Inferior parietal cortex (tissue), 1 donor: ENCODE measurements around the gene HGD.
"Not testable (repeated sequence)": the region's sequence is repeated elsewhere in the genome, so short reads cannot be mapped to it uniquely, and the experiment has no call there.

Source experiments
- DNase-seq: peaks from one replicate; pipeline ENCODE4 v3.0.0-alpha.2; 2016; ENCODE audit errors: extremely low spot score

HGD gene

GRCh38 chr3:120680193-120680894 lies 1.7 kb downstream of the HGD start:
- no peak for DNase-seq

- DNase-seq: no peak
Measured at GRCh38 chr3:120678984-120679383, 3.1 kb downstream of the HGD start.

GRCh38 chr3:120678331-120678947 lies 3.6 kb downstream of the HGD start:
- peak; percentile 73 for DNase-seq

GRCh38 chr3:120677193-120677592 lies 4.8 kb downstream of the HGD start:
- DNase-seq: not testable (repeated sequence)

- no peak for DNase-seq
Measured at GRCh38 chr3:120673116-120673515, 8.9 kb downstream of the HGD start.

- DNase-seq: no peak
Measured at GRCh38 chr3:120670576-120670975, 11.5 kb downstream of the HGD start.

- no peak for DNase-seq
Measured at GRCh38 chr3:120664926-120665325, 17.1 kb downstream of the HGD start.

GRCh38 chr3:120661945-120662344 lies 20.1 kb downstream of the HGD start:
- DNase-seq: no peak

GRCh38 chr3:120661106-120661905 lies 20.7 kb downstream of the HGD start:
- DNase-seq: no peak

- no peak for DNase-seq
Measured at GRCh38 chr3:120659834-120660233, 22.2 kb downstream of the HGD start.

- no peak for DNase-seq
Measured at GRCh38 chr3:120659285-120659684, 22.8 kb downstream of the HGD start.

- no peak for DNase-seq
Measured at GRCh38 chr3:120652896-120653545, 29.0 kb downstream of the HGD start.

- DNase-seq: no peak
Measured at GRCh38 chr3:120652281-120652680, 29.8 kb downstream of the HGD start.

- no peak for DNase-seq
Measured at GRCh38 chr3:120650311-120650710, 31.7 kb downstream of the HGD start.

- DNase-seq: no peak
Measured at GRCh38 chr3:120649830-120650233, 32.2 kb downstream of the HGD start.

GRCh38 chr3:120648290-120648689 lies 33.7 kb downstream of the HGD start:
- DNase-seq: no peak

- DNase-seq: peak; percentile 68
Measured at GRCh38 chr3:120646771-120647432, 35.1 kb downstream of the HGD start.

- peak; percentile 45 for DNase-seq
Measured at GRCh38 chr3:120645083-120645845, 36.8 kb downstream of the HGD start.

GRCh38 chr3:120642368-120642948 lies 39.6 kb downstream of the HGD start:
- DNase-seq: no peak

- DNase-seq: no peak
Measured at GRCh38 chr3:120641696-120642246, 40.3 kb downstream of the HGD start.
